ENCODE data around the gene EXOC2. TPM values are rescaled to one million over a fixed set of nuclear protein-coding genes. Genes with fewer than 3 reads are reported as not detected.

Gene EXOC2
- total and polyA plus RNA-seq, 10 of the 15 experiments (the other 5 are each of a cell fraction or from before 2014, with no cell fraction given): 8.7 to 32.8 (median 20.7) TPM

DNA sequence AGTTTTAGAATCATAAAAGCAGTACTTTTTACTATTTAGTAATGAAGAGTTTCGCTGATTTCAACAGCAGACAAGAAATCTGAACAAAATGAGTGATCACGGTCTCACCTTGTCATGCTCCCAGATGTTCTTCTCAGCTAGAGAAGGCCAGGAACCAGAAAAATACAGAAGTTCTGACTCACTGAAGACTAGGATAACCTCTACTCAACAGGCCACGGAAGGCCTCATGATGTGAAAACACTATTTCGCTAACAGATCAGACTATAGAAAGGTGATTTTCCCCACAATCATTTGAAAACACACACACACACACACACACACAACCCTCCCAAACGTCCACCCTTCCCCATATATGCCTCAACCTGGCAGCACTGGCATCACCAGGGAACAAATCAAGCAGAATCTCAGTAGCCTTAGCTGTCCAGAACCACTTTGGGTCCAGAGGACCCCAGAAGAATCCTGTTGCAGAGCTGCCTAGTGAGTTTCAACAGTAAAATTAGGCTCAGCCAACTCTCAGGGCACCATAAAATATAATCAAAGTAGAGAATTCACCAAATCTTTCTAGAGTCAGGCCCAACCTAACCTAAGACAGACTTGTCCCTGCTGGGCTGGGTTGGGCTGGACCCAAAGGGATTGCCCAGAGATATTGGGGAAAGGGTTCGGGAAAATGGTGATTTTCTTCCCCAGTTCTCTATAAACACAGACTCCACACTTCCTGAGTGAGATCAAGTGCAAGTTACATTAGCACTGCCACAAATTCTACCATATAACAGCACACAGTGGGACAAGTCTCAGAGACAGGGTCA lies 7.9 kb downstream of the EXOC2 start (continued):
- no peak for TF ChIP-seq EGR1 (IDR thresholded peaks at IDR 0.05; ENCODE audit: borderline replicate concordance in 1 of 2, low read depth in 2 of 2, low read length in 2 of 2)
- TF ChIP-seq SMAD1 (IDR thresholded peaks at IDR 0.05; ENCODE audit: low read depth, partially characterized antibody): no peak

DNA sequence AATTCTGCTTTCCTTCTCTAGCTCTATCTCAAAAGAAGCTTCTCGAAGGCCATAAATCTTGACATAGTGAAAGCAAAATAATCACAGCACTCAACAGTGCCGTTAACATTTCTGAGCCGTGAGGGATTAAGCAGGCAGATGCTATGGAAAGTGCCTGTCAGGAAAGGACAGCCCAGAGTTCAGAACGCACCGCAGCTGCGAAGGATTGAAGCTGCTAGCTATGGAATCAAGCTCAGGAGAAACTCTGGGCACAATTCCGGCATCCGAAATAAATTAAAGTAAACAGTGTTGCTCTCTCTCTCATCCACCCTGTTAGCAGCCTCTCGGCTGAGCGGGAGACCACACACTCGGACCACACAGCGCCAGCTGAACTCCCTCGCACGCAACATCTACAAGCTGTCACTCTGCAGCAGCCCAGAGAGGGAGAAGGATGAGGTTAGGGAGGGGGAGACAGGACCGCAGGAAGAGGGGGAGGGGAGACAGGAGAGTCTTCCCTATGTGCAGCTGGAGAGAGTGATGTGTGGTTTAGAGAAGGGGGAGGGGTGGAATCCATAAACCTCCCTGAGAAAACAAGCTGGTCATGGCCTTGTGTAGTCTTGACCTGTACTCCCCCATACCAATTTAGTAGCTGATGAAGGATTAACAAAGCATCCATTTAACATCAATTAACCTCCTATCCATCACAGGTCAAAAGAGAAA lies 9.0 kb downstream of the EXOC2 start:
- DNase-seq (ENCODE audit: low read depth, low spot score) (no peak), FAIRE-seq (no peak), ATAC-seq (no peak)
- Histone ChIP-seq H3K4me3 (peak overlapping the region; percentile 59), H3K27ac (ENCODE audit: control insufficient read depth, insufficient read depth) (peak overlapping the region; percentile 5), H4K20me1 (ENCODE audit: control insufficient read depth, insufficient read depth) (no peaks in the 10 kb centered on the region), H3K36me3 (ENCODE audit: control insufficient read depth in 2 of 2, insufficient read depth in 2 of 2, low read length in 1 of 2) (peaks cover 2 to 8% of the 10 kb centered on the region in 2 experiments; a peak in 2 of 4 replicates), H2AFZ (ENCODE audit: control insufficient read depth, low read depth, low read length) (no peak overlapping the region), H3K9me3 (replicated peaks; ENCODE audit: control insufficient read depth, insufficient read depth, low read length) (no peaks in the 10 kb centered on the region), H3K27me3 (replicated peaks in 1 of 2; ENCODE audit: control insufficient read depth in 2 of 2, insufficient read depth in 2 of 2, low read length in 1 of 2) (no peaks in the 10 kb centered on the region), H3K4me2 (ENCODE audit: control insufficient read depth, insufficient read depth) (peak overlapping the region; percentile 86), H3K9ac (ENCODE audit: control insufficient read depth, insufficient read depth, low read length) (no peak overlapping the region), H3K79me2 (ENCODE audit: control insufficient read depth, insufficient read depth, low read length) (peaks cover 17% of the 10 kb centered on the region), H3K4me1 (ENCODE audit: control insufficient read depth, insufficient read depth, low read length) (peaks cover 12% of the 10 kb centered on the region)
- RAD21 ChIA-PET (ENCODE audit: unreplicated experiment): interaction anchor here (0.7 to 1.6 kb wide), 2 partner anchors 54 to 495 kb away, joined by 3 to 4 read pairs; no protein-coding TSS in a partner anchor
- TF ChIP-seq RUNX3 (IDR thresholded peaks at IDR 0.05; ENCODE audit: low read length) (peak; percentile 85), YBX1 (IDR thresholded peaks at IDR 0.05) (no peak), EED (IDR thresholded peaks at IDR 0.05; ENCODE audit: low read depth) (peak; percentile 73), NR2C2 (IDR thresholded peaks at IDR 0.05; ENCODE audit: borderline replicate concordance, control insufficient read depth, insufficient read length, low read depth) (no peak)
- CTCF ChIA-PET: interaction anchor here (0.9 to 1.6 kb wide), 8 partner anchors 11 to 457 kb away, joined by 3 to 6 read pairs (median 4); no protein-coding TSS in a partner anchor
- intact Hi-C loops (cut with micrococcal nuclease; ENCODE audit: unreplicated experiment): no loop called here
- no TSS peak for BruUV-seq (replicated peaks)
- WGBS (ENCODE audit: insufficient coverage, insufficient replicate concordance, low lambda C conversion rate, missing lambda C conversion rate): 94% methylated on average over 15 of the region's 15 CpGs
- in situ Hi-C loops (cut with MboI): no loop called here
- SMC1A ChIA-PET (ENCODE audit: uncharacterized antibody, unreplicated experiment): interaction anchor here (0.9 to 3.7 kb wide), 12 partner anchors 8 to 90 kb away, joined by 3 to 17 read pairs (median 4); no protein-coding TSS in a partner anchor
- POLR2A ChIA-PET: interaction anchor here (0.9 to 1.9 kb wide), 3 partner anchors 9 to 23 kb away, joined by 3 to 10 read pairs (median 3); partner anchors contain the start of gene EXOC2
